Hippocampal formation (tissue), 2 donors: ENCODE data around the gene ZBTB20.

Experiments
- DNase-seq, 2 donors: peaks; one replicate each; lab custom pipeline; 2025; lab: John Stamatoyannopoulos, UW

The ZBTB20 gene

DNA sequence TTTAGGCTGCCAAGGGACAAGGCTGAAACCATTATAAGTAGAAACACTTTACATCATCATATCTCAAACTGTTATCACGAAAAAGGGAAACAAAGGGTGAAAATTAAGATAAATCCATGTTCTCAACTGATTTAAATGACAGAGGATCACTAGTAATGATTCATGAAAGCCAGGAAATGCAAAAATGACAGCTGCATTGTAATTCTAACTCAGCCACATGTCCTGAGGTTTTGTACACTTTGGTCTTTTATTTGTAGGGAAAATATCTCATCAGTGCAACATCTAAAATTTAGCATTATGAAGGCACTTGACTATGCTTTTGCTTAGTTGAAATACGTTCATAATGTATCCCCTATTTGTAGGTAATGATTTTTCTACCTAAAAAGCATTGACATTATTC is 473.6 kb downstream of the ZBTB20 start:
- DNase-seq, result no peak

DNA sequence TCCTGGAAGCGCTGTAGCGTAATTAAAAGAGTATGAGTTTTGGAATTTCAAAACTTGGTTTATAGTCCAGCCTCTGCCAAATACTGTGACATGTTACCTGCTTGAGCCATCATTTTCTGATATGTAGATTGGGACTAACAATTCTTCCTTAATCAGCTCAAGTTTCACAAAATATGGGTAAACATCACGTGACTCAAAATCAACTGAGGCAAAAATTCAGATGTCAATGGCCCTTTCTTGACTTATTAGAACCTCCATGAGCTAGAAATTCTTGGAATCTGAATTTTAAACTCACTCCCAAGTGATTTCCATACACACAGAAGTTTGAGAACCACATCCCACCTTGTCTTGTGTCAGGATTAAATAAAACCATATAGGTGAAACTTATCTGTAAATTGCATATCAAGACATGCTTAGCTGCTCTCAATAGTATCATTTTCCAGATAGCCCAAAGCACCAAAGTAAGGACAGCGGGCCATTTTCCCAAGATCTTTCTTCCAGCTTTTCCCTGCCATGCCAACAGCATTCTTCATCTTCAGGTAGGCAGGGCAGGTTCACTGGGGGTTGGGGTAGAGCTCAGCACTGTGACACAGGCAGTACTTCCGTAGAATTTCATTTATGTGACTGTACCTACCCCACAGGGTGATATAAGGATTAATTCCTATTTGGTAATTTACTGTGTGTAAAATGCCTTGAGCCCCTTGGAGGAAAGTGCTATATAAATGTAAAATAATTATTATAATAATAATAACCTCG is 474.2 kb downstream of the ZBTB20 start:
- DNase-seq, result no peak

DNA sequence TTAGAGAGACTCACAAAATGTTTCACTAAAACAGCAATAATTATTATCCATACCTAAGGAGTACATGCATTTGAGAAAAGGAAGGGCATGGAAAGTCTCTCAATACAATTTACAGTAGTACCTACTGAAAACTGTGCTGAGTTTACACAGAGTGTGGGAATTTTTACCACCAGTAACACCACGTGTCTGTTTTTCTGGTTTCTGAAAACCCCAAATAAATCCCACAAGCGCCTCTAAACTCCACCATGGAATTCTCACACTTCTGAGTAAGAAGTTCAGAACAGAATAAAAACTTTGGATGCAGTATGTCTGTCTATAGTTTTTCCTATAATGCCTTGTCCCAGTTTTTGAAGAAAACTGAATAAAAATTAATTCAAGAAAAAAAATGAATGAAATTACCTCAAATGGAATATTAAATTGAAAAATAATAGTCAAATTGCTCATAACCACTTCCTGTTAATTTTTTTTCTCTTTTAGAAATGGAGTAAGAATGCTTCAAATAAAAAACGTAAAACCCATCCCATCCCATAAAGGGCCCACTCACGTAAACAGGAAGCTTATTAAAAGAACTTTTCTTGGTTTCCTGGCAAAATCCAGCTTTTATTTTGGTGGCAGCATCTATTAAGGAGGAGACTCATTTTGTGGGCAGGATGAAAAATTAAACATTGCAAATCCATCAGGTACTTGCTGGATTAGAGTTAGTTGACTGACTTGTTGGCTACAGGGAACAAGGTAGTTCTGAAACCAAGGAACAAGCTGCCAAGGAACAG is 475.2 kb downstream of the ZBTB20 start:
- DNase-seq, result no peak

DNA sequence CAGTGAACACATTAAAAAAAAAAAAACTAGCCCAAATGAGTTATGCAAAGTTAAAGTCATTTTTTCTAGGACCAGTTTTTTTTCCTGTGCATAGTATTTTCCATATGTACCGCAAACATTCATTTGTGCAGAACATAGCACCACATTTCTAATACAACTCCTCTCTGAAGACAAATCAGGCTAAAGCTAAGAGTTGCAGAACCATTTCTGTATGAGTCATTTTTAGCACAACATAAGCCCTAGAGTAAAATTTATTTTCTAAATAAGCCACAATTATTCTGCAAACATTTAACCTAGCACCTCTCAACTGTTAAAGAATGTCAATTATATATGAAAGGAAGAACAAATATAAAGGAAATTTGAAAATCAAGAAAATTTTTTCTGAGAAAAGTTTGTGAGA is 477.5 kb downstream of the ZBTB20 start:
- DNase-seq, result no peak

DNA sequence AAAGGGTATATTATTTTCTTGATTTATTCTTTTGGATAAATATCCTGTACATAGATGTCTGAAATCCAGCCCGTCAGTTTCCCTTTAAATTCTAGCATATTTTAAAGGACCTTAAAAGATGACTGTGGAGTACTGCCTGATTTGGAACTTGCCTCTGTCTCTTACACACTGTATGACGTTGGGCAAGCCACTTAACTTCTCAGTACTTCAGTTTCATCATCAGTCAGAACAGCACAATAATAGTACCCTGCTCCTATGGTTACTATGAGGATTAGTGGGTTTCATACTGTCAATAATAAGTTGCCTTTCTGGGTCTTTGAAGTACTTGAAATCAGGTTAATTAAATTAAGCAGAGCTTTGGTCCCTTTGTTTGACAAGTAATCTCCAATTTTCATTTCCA is 479.0 kb downstream of the ZBTB20 start:
- no peak for DNase-seq

DNA sequence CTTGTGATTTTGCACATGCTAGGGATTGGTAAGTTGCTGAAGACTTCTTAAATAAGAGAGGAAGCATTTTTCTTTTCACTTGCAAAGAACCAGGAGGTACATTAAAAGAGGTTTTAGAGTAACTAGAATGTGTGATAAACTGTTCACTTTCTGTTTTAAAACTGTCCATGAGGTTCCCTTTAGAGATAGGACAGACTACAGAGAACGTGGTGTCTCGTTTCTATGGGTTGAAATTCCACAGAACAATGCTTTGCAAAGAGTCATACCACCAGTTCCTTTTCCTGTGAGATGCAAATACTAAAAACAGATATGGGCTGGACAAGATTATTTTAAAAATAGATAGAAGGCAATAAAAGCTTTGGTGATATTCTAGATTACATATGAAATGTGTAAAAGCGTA is 480.5 kb downstream of the ZBTB20 start:
- no peak for DNase-seq

DNA sequence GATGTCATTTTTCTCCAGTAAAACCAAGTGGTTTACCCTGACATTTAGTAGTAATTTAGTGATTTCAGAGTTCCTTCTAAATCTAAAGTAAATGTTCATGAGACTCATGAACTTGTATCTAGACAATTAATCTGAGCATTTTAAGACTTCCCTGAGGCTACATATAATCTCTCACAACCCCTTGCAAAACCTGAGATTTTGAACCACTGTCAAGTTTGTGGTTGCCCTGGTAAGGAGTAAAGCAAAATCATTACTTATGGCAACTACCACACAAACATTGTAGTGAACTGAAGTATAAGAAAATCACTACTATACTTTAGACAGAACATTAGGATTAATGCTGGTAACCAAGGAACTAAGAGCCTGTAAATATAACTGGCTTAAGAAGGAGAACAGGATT is 483.1 kb downstream of the ZBTB20 start:
- DNase-seq, result no peak

DNA sequence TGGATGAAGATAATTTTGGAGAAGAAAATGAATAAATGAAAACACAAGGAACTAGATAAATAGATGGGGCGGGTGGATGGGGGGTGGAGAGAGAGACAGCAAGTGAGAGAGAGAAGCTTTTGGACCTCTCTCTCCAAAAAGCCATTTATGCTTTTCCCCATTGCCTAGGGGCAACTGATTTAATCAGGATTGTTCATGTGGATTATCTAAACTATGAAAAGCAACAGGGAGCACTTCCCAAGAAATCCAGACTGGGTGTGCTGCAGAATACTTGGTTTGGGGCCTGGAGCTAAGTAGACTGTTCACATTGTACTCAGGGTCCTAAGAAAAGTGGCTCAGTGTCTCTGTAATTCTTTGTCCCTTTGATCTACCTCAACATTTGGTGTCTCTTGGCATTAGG is 486.3 kb downstream of the ZBTB20 start:
- DNase-seq, result no peak

DNA sequence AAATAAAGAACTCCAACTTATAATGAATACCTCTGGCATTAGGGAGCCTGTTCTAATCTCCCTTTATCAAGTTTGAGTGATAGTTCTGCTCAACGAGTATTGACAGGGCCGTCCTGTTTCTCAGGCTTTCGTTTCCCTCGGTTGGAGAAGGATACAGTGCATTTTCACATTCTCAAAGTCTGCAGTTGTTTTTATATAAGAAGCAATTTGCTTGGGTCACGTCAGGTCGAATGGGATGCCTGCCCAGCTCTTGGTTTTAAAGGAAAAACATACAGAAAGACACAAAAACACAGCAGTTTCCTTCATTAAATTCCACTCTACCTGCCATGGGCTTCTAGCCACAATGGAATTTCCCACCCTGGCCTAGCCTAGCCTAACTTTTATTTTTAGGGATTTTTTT is 487.0 kb downstream of the ZBTB20 start:
- no peak for DNase-seq

DNA sequence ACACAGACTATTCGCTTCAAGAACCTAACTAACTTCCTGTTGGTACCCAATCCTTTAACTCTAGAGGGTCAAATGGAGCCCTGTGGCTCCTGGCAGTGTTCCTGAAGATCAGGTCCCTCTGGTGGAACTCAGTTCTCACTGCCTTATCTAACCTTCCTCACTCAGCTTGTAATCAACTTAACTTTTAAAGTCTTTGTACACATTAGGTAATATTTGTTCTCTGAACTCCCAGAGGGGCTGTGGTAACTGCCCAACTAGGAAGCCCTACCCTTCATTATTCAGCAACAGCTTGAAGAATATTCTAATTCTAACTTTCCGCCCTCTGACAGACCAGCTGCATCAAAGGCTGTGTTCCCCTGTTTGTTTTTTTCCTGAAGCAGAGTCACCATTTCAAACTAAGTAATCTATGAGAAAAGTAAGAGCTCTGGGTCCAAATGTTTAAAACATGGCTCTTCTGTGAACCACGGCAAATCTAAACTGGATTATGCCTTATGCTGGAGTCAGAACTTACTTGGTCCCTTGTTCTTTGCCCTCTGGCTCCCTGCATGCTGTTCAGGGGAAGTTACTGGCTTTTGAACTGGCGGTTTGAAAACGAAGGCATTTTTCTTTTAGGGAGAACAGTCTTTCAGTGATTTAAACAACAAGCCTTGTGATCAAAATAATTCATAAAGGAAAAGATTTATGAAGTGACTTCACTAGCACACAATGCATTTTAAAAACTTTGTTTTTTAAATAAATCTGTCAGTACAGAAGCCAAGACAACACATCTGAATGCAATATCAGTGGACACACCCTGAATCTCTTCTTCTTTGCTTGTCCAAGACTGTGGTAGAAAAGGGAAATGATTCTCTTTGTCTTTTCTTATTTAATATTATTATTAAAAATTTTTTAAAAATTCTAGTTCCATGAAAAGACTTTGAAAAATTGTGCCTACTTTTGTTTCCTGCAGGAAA is 487.7 kb downstream of the ZBTB20 start:
- no peak for DNase-seq

DNA sequence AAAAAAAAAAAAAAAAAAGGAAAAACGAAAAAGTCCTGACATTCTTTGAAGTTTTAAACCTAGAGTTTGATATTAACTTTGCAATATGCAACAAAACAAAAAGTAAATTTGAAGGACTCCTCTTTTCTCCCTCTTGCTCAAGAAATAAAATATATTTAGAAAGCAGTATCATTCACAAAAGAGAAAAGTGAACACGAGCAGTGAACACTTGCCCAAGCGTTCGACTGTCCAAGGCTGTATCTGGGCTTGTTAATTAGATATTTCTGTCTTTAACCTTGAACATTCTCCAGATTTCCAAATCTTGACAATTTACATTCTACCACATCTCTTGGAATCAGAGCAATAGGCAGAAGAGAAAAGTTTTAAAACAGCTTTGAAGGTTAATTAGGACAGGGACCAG is 495.5 kb downstream of the ZBTB20 start:
- DNase-seq, result no peak

DNA sequence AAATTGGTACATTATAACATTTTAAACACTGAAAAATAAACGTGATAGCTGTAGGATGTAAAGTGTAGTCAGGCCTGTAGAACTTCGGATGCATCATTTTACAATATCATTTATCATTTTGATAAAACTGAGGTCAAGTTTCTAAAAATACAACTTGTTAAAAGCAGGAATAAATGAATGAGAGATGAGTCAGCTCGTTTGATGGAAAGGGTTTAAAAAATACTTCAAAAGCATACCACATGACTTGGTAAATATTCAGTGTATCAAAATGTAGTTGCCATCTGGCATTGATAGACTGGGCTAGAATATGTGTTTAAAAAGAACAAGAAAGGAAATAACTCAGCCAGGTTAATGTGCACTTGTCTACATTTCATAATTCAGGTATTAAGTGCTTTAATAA is 496.3 kb downstream of the ZBTB20 start:
- no peak for DNase-seq

DNA sequence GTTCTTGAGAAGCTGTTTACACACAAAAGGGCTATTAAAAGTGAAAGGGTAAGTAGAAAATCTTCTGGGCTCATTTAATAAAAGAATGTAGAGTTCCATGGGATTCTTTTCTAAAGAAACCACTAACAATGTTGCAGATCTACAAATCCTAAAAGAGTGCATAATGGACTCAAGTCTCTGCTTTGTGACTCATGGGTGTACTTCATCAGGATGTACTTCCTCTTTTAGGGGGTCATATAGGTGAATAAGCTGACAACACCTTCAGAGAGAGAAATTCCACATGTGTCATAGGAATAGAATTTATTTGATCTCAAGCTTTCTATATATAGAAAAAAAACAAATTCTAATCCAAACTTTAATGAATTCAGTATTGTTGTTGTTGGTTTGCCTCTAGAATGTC is 497.8 kb downstream of the ZBTB20 start:
- DNase-seq, result no peak

DNA sequence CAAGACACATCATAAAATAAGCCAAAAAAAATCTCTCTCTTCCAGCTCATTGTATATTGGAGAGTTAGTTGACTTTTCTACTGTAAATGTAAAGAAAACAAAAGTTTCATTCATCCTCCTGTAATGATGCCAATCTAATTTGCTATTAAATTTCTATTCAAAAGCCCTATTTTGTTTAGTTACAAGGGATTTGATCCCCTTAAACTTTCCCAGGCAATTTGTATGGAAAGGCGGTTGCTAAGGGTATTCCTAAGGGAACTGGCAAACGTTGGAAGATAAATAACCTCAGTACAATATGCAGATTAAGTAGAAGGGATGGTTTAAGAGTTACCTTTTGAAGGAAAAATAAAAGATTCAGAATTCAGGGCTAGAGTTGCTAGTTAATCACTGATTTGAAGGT is 500.6 kb downstream of the ZBTB20 start:
- no peak for DNase-seq

DNA sequence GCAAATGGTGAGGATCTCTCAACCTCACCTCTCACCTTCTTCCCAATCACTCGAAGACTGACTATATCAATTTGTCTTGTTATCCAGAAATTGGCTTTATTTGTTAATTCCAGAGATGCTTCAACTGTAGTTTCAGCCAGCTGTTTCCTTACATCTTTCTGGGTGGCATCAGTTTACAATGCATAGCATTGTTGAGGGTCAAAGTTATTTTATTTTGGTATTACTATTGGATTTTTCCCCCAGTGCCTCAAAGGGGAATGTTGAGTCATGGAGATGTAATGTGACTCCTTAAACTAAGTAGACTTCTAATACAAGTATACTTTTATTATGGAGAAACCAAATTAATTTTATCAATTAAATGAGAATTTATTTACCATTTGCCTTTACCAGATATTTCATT is 501.7 kb downstream of the ZBTB20 start:
- DNase-seq, result no peak

DNA sequence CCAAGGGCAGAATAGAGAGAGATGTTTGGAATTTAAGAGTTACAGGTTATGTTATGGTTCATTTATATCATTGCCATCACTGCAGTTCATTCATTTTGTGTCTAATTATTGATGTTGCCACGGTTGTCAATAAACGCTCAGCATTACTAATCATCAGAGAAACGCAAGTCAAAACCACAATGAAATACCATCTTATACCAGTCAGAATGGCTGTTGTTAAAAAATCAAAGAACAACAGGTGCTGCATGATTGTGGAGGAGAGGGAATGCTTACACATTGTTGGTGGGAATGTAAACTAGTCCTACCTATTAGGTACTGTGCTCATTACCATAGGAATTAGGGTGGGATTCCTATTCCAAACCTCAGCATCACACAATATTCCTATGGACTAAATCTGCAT is 502.7 kb downstream of the ZBTB20 start:
- no peak for DNase-seq

DNA sequence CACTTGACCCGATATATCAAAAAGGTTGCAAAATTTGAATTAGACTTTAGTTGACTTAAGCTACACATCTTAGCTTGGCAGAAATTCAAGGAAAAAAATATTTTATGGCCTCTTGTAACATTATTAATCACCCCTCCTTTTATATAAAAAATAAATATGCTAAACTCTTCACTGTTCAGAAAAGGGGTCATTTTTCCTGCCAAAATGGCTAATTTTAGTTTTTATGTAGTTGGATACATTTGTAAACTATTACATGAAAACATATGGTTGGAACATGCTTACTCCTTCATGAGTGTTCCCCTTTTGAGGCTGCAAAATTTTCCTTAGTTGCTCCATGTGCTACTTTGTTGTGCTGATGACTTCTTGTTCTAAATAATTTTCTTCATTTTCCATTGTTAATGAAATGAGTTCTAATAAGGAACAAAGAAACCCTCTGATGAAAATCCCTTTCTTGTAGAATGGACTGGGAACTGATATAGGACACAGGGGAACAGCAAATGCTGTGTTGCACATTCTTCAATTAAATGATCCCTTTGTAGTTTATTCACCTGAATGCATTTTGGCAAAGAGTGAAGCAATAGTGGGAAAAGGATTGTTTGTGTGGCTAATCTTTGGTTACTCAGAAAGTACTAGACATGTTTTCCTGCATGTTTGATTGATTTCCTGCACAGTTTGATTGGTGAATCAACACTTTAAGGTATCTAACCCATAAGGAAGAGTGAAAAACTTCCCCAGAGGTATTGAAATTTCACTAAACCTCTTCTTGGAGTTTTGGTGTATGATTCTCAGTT is 503.9 kb downstream of the ZBTB20 start:
- DNase-seq, result no peak

DNA sequence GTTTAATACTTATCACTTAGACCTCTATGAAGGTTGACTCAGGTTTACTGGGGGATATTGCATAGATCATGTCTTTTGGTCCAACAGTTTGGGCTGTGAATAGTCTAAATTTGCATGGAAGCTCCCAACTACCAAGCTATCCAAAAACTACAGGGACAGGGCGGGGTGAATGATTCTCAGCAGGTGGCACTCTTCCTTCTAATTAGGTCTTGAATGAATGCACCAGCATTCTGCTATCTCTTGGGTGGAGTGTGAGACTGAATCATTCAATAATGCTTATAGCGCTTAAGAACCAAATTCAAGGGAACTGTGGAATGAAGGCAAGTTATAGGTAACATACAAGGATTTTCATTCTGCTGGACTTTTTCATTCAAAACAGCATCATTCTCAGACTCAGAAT is 507.0 kb downstream of the ZBTB20 start:
- no peak for DNase-seq

DNA sequence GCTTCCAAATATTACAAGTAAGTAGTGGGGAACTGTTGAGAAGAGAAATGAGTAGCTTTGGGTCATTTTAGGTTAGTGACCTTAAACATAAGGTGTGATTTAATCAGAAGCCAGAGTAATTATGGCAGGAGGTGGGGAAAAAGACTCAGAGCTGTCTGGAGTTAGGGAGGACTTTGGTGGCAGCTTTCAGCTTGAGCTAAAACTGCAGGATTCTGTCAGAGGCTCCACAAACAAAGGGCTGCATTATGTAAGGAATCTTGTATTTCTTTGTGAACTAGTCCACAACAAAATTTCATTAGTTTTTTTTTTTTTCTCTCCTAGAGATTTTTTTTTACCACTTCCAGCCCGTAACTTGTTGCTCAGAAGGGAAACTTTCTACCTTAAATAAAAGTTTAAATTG is 507.9 kb downstream of the ZBTB20 start:
- peak in 1 of 2 donors; percentile 31 for DNase-seq

DNA sequence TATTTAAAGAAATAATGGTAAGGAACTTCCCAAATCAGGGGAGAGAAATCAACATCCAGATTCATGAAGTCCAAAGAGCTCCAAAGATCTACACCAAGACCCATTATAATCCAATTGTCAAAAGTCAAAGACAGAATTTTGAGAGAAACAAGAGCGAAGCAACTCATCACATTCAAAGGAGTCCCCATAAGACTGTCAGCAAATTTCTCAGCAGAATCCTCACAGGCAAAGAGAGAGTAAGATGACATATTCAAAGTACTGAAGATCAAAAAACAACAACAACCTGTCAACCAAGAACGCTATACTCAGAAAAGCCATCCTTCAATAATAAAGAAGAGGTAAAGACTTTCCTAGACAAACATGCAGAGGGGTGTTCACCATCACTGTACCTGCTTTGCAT is 511.2 kb downstream of the ZBTB20 start:
- no peak for DNase-seq

DNA sequence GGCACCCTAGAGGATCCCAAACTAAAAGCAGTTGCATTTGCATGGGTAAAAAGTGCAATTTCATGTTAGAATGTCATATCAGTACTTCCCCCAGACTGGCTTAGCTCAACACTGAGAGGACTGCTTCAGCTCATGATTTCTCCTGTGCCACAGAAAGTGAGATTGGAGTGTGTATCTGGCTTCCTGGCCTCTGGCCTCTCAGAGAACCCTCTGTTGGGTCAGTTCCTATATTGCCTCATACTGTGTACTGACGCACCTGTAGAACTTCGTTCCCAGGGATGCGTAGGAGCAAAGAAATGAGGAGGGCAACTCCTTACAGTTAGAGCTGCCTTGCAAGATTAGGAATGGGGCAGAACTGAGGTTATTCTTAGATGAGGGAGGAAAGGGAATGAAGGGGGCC is 512.5 kb downstream of the ZBTB20 start:
- no peak for DNase-seq
